T-helper 2 cell treated with Interferon-gamma antibody and Interleukin-4, amounts not matched to agents 100 ng/mL and 5 ng/mL, for 36 hours (primary cell): ENCODE data around the gene TCP11. TPM values are rescaled to one million over a fixed set of nuclear protein-coding genes. Genes with fewer than 3 reads are reported as not detected.

Experiments used
- intact Hi-C: fragments of 100-400 bp; cut with micrococcal nuclease; formaldehyde crosslinking; loops from one replicate; pipeline ENCODE4 v1.15.1; 2023
- total RNA-seq: library from RNA; stranded (reverse); gene quantifications from 2 replicates; pipeline ENCODE4 v1.2.3, GENCODE V29; 2022

TCP11 gene
- total RNA-seq, 1 donor from 2014 or later, result not detected

DNA sequence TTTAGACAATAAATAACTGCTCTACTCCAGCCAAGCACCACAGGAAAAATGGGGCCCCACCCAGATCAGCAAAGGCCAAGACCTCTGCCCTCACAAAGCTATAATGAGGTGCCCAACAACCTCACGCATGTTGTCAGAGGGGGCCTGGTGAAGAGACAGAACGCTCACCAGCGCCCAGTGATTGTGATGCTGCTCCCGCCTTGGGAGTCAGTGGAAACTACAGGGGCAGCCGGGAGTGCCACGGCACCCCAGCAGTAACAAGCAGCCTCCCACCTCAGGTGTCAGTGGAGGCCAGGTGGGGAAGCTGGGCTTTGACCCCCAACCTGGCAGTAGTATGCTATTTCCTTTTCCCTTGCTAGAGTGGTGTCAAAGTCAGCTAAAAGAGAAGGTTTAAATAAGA, 47.4 kb downstream of the TCP11 start:
- intact Hi-C loops, result no loop called here

DNA sequence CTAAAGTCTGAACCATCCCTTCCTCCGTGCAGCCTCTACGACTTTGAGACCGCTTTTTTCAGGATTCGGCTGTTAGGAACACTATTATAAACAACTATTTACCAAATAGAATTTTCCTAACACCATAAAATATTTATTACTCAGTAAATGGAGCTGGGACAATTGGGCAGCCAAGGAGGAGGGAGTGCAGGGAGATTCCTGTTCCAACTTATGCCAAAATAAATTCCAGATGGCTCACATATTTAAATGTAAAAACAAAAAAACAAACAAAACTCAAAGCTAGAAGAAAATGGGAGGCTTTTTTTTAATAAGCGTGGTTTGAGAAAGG, 48.1 kb downstream of the TCP11 start:
- intact Hi-C loops, result no loop called here

DNA sequence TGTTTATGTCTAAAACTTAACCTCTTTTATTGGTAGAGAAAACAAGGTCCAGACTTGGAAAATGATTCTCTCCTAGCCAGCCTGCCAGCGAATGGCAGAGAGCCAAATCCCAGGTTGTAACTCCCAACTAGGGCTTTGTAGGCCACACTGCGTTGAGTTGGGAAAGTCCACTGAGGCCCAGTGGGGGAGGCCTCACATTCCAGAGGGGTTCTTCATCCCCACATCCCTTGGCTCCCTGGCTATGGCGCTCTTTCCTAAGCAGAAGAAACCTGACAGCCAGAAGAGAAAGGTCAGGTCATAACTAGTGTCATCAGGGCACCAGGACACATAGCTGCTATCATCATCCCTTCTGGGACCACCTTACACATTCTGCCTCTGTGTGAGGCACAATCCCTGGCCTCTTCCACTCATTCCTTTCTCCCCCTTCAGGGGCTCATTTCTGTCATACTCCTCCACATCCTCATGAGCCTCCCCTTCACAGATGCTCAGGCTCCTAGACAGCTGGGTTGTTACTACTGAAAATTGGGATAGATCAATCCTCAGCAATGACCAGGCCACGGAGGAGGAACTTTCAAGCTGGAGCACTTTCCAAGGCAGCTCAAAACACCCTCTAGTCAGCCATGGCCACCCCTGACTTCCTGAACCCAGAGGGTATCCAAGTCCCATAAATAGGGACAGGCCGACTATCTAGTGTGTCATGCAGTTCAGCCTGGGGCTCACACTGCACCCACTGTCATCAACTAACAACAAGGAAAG, 48.6 kb downstream of the TCP11 start:
- intact Hi-C loops, result no loop called here

DNA sequence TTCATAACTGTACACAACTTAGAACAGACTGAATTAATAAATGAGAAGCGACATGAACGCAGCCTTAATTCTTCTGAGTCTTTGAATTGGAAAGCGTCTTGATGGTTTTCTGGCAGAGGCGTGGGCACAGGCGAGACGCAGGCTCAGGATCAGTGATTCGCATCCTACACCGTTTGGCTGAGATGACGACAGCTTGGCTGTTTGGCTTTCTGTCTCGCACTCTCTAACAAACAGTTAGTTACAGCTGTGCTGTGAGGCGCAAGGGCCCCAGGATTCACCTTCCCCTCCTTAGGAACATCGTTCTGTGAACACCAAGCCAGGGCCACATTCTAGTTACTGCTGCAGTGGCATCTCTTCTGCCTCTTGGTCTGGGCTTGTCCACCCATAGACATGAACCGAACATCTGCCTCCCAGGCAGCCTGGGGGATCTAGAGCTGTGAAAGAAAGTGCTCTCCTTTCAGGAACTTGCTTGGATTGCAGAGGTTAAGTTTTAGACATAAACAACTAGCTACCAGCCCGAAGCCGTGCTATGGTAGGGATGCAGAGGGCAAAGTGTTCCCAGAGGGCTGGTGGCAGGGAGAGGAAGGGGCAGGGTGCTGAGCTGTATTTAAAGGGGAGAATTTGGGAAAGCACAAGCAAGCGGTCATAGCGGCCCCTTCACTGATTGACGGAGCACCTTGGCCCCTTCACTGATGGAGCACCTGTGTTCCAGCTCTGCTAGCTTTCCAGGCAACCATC, 49.6 kb downstream of the TCP11 start:
- intact Hi-C loops, result no loop called here

DNA sequence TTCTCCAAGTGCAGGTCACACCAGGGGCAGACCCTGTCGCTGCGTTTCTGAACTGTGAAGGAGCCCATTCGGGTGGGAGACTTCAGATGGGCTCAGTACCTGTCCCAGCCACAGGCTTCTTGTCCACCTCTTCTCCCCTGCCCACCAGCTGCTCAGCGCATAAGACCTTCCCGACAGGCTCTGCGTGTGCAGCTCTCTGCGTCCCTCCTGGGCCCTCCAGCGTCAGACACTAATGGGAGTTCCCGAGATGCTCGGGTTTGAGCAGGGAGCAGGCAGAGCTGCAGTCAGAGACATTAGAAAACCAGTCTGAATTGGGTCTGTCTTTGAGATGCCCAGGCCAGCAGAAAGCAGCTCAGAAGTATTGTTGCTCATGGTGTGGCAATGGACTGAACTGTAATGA, 50.4 kb downstream of the TCP11 start:
- intact Hi-C loops, result no loop called here

DNA sequence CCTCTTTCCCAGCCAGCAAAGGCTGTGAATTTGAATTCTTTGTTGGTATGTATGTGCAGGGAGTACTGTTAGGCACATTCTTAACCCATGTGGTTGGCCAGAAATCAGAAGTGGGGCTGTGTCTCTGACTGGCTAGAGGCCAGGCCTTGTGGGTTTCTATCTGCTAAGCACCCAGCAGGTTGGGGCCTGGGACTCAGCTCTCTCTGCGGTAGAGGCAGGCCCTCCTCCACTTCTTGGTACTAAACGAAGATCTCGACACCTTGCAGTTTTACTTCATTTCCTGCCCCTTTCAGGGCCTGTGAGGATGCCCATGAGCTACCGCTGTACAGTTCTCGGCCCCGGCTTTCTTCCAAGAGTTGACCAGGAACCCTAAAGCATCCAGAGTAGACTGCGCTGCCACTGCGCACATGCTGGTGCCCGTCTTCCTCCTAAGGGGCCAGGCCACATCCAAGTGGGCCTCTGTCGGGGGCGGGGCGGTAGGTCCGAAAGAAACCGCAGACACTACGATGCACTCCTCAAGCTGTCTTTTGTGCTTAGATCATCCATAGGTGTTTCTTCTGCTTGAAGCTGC, 51.1 kb downstream of the TCP11 start:
- intact Hi-C loops, result no loop called here

DNA sequence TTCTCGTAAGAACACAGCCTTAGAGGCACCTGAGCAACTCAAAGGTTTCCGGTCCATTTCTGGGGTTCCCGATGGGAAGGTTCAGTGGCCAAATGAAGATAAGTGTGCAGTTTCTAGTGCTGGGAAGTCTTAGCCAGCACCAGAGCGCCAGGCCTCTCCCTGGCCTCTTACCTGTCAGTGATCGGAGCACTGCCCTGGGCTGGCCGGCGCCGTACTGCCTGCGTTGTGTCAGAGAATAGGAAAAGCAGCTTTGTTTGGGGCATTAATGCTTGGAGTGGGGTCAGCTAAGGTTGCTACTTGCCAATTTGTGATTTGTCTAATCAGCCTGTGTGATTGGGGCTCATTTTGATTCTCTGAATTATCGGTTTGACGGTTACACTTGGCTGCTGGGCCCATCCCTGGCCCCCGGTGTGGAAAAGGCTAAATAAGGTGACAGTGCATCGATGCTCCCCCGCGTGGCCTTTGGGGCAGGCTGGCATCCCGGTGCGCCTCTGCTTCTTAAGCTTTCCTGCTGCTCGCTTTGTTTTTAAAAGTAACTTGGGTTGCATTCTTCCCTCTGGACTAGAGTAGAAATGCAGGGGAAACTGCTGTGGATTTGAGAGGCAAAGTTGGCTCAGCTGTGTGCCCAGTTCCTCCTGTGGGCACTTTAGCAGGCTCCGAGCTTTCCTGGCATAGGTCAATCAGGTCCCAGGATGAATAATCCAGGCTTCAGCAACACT, 51.8 kb downstream of the TCP11 start:
- intact Hi-C loops, result no loop called here

DNA sequence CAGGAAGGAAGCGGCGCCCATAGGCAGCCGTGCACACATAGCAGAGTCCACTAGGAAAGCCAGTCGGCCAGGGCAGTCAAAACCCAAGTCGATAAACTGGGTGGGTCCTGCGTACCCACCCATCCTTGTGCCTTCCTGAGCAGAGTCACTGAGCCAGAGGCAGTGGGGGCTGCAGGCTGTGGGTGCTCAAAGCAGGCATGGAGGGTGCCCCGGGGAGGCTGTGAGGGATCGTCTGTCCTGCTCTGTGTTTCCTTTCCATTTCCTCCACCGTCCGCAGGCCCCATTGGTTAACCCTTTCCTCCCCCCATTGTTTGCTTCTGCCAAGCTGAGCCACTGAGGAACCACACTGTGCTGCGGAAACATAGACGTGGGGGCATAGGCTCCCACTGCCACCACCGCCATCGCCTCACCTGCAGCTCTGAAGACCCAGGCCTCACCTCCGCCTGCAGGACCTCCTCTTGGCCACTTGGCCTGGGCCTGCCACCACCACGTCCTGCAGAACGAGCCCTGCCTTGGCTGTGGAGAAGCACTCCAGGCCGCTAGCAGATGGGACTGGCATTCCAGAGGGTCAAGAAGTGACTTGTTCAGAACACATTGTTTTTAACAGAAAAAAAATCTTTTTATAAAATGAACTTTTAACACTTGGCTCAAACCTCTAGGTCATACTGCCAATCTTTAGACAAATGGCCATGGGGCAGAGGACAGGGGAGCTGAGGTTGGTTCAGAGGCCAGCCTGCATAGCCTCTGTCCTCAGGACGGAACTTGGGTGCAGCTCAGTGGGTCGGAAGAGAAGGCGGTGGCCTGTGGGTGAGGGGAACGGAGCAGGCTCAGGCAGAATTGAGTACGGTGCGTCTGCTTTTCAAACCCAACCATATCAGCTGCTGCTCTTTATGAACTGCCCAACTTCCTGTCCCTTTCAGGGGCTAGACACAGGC, 52.6 kb downstream of the TCP11 start:
- intact Hi-C loops, result no loop called here

DNA sequence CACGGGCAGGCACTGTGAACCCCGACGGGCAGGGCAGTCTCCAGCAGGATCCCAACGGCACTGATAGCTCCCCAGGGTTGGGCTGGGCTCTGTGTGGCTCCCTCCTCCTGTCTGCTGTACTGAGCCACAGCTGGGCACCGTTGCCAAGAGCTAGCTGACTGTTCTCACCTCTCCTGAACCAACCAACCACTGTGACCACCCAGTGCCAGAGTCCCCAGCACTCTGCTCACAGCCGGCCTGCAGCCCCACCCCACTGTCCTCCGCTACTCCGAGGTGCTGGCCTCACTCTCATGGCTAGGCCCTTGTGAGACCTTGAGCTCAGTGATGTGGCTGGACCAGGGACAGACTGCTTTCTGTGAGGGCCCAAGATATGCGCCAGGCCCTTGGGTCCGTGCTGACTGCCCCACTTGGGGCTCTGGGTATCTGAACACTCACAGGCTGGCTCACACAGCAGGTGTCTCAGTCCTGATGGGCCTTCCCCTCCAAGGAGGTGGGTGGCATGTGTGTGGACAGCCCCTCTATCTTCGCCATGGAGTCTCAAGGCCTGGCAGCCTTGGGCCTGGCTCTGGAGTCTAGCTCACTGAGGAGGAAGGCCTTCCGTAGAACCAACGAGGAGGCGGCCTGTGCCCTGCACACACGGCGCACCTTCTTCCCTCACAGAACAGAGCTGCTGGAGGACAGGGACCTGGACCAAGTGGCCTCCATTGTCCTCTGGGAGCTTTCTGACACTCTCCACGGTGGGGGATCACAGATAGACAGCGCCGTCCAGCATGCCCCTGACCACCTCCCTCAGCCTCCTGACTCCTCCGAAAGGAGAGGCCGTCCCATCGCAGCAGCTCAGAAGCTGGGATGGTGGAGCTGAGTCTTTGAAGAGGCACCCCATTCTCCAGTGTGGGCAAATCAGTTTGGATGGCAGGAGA, 53.5 kb downstream of the TCP11 start:
- intact Hi-C loops, result no loop called here

DNA sequence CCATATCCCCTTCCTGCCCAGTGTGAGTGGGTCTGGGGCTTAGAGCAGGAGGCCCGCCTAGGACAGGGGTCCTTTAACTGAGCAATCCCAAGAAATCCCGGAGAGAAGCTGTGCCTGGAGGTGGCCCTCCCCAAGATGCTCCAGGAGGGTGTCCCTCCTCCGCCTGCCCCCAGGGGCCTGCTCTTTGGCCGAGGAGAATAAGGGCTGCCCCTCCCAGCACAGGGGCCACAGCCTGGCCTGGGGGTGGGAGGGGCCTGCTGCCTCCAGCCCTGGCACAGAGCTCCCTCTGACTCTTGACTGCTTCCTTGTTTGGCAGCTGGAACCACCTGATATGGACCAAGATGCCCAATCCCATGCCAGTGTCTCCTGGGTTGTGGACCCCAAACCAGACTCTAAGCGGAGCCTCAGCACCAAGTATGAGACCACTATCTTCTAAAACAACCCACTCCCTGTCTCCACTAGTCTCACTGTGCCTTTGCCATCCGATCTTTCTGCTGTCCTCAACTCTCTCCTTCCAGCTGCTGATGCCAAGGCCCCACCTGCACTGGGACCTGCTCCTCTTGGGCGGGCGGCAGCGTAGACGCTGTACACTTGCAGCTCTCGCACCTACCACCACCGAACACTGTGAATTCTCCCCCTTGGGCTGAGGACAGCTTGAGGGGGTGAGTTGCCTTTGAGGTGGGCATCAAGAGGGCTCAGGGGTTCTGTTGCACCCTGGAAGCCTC, 54.3 kb downstream of the TCP11 start:
- intact Hi-C loops, result no loop called here

DNA sequence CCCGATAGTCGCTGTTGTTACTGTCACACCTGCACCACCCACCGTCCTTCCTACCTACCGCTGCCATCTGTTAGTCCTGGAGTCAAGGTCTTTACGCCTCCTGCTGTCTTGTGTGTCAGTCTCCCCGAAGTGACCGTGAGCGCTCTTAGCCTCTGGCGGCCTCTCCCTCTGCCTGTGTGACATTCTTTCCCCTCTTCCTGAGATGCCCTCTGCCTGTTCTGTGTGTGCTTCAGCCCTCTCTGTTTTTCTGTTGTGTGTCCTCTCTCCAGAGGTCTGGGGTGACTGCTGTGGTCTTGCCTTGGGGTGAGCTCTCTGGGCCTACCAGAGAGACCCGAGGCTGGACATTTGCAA, 54.9 kb downstream of the TCP11 start:
- intact Hi-C loops, result no loop called here

DNA sequence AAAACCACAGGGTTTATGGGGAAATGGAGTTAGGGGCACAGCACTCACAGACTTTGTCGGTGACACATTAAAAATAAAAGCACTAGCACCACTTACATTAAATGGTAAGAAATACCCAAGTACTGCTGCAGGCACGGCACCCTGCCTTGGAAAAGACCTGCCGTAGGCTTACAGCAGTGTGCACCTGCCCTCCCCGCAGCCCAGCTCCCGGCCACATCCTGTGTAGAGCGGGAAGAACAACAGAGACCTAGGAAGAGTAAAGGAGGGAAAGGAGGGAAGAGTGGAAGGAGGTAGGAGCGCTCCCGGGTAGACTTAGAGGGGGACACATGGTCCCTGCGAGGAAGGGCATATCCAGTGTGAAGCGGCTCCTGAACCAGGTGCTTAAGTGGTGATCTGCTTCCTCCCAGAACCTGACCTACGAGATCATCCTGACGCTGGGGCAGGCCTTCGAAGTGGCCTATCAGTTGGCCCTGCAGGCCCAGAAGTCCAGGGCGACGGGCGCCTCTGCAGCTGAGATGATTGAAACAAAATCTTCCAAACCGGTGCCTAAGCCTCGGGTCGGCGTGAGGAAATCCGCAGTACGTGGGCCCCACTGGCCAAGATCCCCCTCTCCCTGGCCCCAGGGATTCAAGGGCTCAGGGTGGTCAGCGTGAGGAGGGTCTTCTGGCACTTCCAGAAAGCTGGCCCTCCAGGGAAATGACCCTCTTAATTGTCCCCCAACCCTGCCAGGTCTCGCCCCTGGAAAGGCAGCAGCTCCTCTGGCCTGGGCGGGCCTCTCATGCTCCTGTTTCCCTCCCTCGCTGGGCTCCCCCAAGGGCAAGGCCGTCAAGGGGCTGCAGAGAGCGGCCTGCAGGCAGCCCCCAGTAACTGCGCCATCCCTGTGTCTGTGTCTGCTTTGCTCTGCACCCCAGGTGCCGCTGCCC, 55.5 kb downstream of the TCP11 start:
- intact Hi-C loops, result no loop called here

DNA sequence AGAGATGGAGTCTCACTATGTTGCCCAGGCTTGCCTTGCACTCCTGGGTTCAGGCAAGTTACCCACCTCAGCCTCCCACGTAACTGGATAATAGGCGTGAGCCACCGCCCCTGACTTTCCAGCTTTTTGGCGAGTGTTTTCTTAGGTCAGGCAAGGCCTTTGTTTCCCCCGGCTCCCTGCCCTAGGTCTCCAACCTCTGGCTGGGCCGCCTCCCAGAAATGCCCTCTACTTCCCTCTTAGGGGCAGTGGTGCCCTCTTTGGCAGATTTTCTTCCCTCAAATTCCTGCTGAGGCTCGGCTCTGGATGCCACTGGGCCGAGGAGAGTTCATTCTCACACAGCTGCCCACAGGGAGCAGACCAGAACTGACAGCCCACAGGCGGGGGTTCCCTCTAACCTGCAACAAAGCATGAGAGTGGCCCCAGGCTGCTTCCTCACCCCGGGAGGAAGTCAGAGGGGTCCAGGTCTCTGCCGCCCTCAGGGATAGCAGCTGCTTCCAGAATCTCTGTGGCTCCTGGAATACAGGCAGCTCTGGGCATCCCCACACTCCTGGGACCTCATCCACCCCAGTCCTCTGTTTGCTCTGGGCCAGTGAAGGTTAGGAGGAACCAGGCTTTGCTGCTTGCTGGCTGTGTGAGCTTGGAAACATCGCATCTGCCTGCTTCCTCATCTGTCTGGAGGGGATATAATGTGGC, 56.5 kb downstream of the TCP11 start:
- intact Hi-C loops, result no loop called here

DNA sequence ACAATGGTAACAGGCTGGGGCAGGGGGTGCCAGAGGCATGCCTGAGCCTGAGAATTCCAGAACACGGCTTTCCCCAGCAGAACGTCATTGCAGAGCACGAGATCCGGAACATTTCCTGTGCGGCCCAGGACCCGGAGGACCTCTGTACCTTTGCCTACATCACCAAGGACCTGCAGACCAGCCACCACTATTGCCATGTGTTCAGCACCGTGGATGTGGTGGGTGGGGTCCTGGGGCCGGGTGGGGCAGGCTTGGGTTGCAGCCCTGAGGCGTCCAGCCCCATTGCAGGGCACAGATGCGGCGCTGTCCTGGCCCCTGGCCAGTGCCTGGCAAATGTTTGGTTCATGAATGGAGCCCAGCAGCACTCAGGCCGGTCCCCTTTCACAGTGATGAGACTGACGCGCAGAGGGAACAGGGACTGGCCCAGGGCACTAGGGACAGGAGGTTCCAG, 57.1 kb downstream of the TCP11 start:
- intact Hi-C loops, result no loop called here

DNA sequence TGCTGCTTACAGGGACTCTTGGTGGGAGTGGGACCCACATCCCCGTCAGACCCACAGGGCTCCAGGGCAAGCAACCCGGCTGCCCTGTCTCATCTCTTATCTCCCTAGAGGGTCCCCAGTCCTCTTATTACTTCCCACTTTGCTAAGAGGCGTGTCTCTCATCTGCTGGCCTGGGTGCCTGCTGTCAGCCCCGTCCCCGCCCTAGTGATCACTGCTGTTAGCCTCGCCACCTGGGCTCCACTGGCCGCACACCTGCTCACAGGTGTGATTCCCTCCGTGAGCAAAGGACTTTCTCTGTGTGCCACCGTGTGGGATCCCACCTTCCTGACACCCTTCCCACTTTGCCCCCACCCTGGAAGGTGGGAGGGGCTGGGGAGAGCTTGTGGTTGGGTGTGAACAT, 57.6 kb downstream of the TCP11 start:
- intact Hi-C loops, result no loop called here

DNA sequence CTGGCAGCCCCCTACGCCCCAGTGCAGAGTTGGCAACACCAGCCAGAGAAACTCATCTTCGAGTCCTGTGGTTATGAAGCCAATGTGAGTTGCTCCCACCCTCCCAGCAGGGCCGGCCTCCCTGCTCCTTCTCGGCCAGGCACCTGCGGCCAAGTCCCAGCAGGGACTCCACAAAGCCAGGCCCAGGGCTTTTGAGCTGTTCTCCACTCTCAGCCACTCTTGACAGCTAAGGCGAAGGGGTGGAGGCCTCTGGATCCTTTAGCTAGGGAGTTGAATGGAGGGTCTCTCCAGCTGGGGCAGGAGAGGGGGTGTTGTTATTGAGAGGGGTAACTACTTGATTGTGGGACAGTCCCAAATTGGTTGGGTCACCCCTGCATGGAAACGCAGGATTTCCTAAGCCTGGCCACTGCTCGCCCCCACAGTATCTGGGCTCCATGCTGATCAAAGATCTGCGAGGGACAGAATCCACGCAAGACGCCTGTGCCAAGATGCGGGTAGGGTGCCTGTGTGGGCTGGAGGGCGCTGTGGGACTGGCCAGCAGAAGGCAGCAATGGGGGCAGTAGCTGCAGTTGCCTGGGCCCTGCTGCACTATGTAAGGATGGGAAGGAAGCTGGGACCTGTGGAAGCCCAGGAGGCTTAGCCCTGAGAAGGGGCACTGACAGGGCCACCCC, 58.3 kb downstream of the TCP11 start:
- intact Hi-C loops, result no loop called here
